Naive thymus-derived CD4-positive, alpha-beta T cell (primary cell): ENCODE measurements around the gene DHX29. TPM values are rescaled to one million over a fixed set of nuclear protein-coding genes. Genes with fewer than 3 reads are reported as not detected.

ENCODE experiments used
- ATAC-seq: fragments of 150-1000 bp; cut with Tn5 transposase; 2 replicates; pipeline ENCODE4 v1.10.0; 2021; ENCODE audit warnings: mild to moderate bottlenecking, moderate library complexity
- CTCF ChIA-PET: fragments of 350-600 bp; sonication (Branson Sonifier 250); formaldehyde crosslinking; loops from one replicate; lab custom pipeline; 2021; ENCODE audit warnings: antibody characterized with exemption; lab: Charles Lee
- POLR2A ChIA-PET: fragments of 350-600 bp; sonication (Branson Sonifier 250); formaldehyde crosslinking; loops from one replicate; lab custom pipeline; 2021; ENCODE audit warnings: antibody characterized with exemption, inconsistent platforms; lab: Charles Lee
- DNase-seq, 9 donors: peaks; one replicate each; pipeline versions ENCODE4 v3.0.0 to v3.0.0-alpha.2; 2020 to 2022; ENCODE audit warnings: mixed read lengths in 1 of 9
- H3K27ac ChIP-seq: one replicate; pipeline ENCODE4 v1.7.0; 2013; ENCODE audit warnings: mild to moderate bottlenecking, low read depth, low read length, moderate library complexity
- H3K27me3 ChIP-seq, 2 donors: one replicate each; pipeline ENCODE4 v1.7.0; 2013; ENCODE audit warnings: low read length in 2 of 2, mild to moderate bottlenecking in 2 of 2, moderate library complexity in 2 of 2; ENCODE audit not compliant: control insufficient read depth in 2 of 2, insufficient read depth in 2 of 2
- H3K36me3 ChIP-seq, 3 experiments: 1 replicate in 2 of 3; 2 replicates in 1 of 3; pipeline ENCODE4 v1.7.0; 2013; ENCODE audit warnings: low read length in 3 of 3, mild to moderate bottlenecking in 3 of 3, moderate library complexity in 1 of 3; ENCODE audit not compliant: insufficient read depth in 3 of 3, control insufficient read depth in 2 of 3
- H3K4me1 ChIP-seq, 2 donors: one replicate each; pipeline ENCODE4 v1.7.0; 2013; ENCODE audit warnings: low read length in 2 of 2, mild to moderate bottlenecking in 2 of 2, moderate library complexity in 1 of 2; ENCODE audit not compliant: control insufficient read depth in 2 of 2, insufficient read depth in 2 of 2
- H3K4me3 ChIP-seq: 2 replicates; pipeline ENCODE4 v1.7.0; 2013; ENCODE audit warnings: mild to moderate bottlenecking, low read length
- H3K9me3 ChIP-seq, 3 experiments: 1 replicate in 2 of 3; 2 replicates in 1 of 3; pipeline ENCODE4 v1.7.0; 2013; ENCODE audit warnings: low read length in 3 of 3; ENCODE audit not compliant: control insufficient read depth in 2 of 3
- H3K27ac Mint-ChIP-seq, 9 donors: one replicate each; pipeline ENCODE4 v1.8.0; 2020 to 2022; ENCODE audit warnings: mixed read lengths in 9 of 9, mild to moderate bottlenecking in 8 of 9, moderate library complexity in 5 of 9, inconsistent platforms in 2 of 9
- H3K27me3 Mint-ChIP-seq, 5 donors: one replicate each; pipeline ENCODE4 v1.8.0; 2021 to 2022; ENCODE audit warnings: mixed read lengths in 5 of 5, mild to moderate bottlenecking in 1 of 5
- H3K36me3 Mint-ChIP-seq, 5 donors: one replicate each; pipeline ENCODE4 v1.8.0; 2020 to 2022; ENCODE audit warnings: mixed read lengths in 5 of 5, mild to moderate bottlenecking in 3 of 5, inconsistent platforms in 1 of 5
- H3K4me1 Mint-ChIP-seq, 7 donors: one replicate each; pipeline ENCODE4 v1.8.0; 2020 to 2022; ENCODE audit warnings: mixed read lengths in 7 of 7, mild to moderate bottlenecking in 3 of 7, inconsistent platforms in 1 of 7
- H3K4me3 Mint-ChIP-seq, 10 donors: one replicate each; pipeline ENCODE4 v1.8.0; 2020 to 2022; ENCODE audit warnings: mild to moderate bottlenecking in 10 of 10, mixed read lengths in 10 of 10, moderate library complexity in 6 of 10, inconsistent platforms in 2 of 10
- H3K9me3 Mint-ChIP-seq, 11 donors: one replicate each; pipeline ENCODE4 v1.8.0; 2020 to 2022; ENCODE audit warnings: mixed read lengths in 11 of 11, mild to moderate bottlenecking in 4 of 11, inconsistent platforms in 1 of 11, moderate library complexity in 1 of 11
- intact Hi-C, 2 donors: fragments of 100-400 bp; cut with micrococcal nuclease; formaldehyde crosslinking; loops; one replicate each; pipeline ENCODE4 v1.15.1; 2023
- polyA plus RNA-seq, 2 donors: library from polyadenylated mRNA; unstranded; fragments of 300-500 nt; fragmentation: Illumina TruSeq; gene quantifications; one replicate each; pipeline ENCODE4 v1.2.3, GENCODE V29; 2021
- total RNA-seq, 6 experiments: library from RNA in 5 of 6; stranded (reverse) in 5 of 6; gene quantifications; 1 replicate in 5 of 6; 2 replicates in 1 of 6; pipeline ENCODE4 v1.2.3 and lab custom pipeline; 2021 to 2026

Gene DHX29
- total and polyA plus RNA-seq, 7 experiments from 2014 or later = 5.8 to 19.2 (median 12.6) TPM

DNA sequence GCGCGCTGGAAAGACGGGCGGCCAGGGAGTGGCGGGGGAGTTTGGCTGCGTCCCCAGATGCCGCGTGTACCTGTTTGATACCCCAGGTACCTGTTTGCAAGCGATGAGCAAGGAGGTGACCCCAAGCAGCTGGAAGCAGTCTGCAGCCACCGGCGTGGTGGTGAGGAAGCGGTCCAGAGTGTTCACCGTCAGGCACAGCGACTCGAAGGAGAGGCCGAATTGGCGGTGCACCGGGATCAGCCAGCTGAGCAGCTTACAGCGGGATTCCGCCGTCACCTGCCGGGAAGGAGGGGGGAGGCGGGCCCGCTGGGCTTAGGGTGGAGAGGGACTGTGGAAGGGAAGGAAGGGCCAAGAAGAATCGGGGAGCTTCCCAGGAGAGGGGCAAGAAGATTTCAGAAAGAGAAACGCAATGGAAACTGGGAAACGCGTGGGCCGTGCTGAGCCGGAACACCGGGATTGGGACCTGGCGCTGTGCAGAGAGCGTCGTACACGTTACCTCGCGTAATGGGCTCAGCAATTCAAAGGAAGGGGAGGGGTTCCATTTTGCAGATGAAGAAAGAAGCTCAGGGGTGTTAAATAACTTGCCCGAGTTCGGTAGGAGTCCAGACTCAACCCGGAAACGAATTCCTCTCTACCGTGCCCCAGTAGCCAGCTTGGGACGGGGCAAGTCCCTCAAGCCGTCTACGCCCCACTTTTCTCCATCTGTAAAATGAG, 75.1 kb downstream of the DHX29 start:
- POLR2A ChIA-PET = no interaction called here
- ATAC-seq = no peak
- peak in 1 of 9 donors; percentile 44 for DNase-seq
- H3K27ac Mint-ChIP-seq = peak overlapping the region in 2 of 9 donors; percentile 25 to 58
- H3K4me1 Mint-ChIP-seq = peaks cover 24 to 54% (median 35%) of the 10 kb centered on the region in 7 donors
- Histone ChIP-seq H3K9me3 (no peaks in the 10 kb centered on the region), H3K27me3 (peaks cover 17 to 36% of the 10 kb centered on the region in 2 donors), H3K36me3 (no peaks in the 10 kb centered on the region), H3K27ac (no peak overlapping the region), H3K4me1 (peaks cover 26 to 31% of the 10 kb centered on the region in 2 donors), H3K4me3 (peak overlapping the region; percentile 59)
- peaks cover 77 to 88% (median 83%) of the 10 kb centered on the region in 5 donors for H3K27me3 Mint-ChIP-seq
- intact Hi-C loops = loop anchor here (1.0 to 5.0 kb wide), 5 partner anchors 9 to 920 kb away; partner anchors contain the start of genes ARL15 (in 1 of the 2), CDC20B (in 1 of the 2), DHX29 (in 1 of the 2) and MTREX (in 1 of the 2)
- peak overlapping the region; percentile 77 to 94 (median 86) for H3K4me3 Mint-ChIP-seq
- H3K9me3 Mint-ChIP-seq = no peaks in the 10 kb centered on the region
- peaks cover 0 to 5% (median 0%) of the 10 kb centered on the region in 5 donors for H3K36me3 Mint-ChIP-seq
- CTCF ChIA-PET = interaction anchor here (0.6 to 2.0 kb wide), 3 partner anchors 61 to 479 kb away, joined by 3 to 7 read pairs (median 5); no protein-coding TSS in a partner anchor

DNA sequence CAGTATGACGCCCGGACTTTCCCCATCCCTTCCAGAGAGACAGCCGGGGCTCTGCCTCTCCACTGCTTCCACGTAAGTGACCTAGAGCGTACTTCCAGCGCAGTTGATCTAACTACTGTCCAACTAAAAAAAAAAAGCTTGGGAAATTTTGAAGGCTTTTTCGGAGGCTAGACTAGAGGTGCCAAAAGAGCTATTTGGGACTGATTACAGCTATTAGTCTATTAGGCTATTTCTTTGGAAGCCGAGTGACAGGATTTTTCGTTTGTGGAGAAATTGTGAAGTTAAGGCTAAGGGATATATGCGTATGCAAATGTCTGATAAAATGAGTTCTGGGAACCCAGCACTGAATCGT, 75.6 kb downstream of the DHX29 start:
- POLR2A ChIA-PET = no interaction called here
- Mint-ChIP-seq H3K27me3 (peaks cover 76 to 86% (median 82%) of the 10 kb centered on the region in 5 donors), H3K36me3 (peaks cover 0 to 5% (median 0%) of the 10 kb centered on the region in 5 donors), H3K4me3 (peak overlapping the region; percentile 77 to 94 (median 86)), H3K4me1 (peaks cover 24 to 54% (median 36%) of the 10 kb centered on the region in 7 donors), H3K27ac (peak overlapping the region in 2 of 9 donors; percentile 21 to 58), H3K9me3 (no peaks in the 10 kb centered on the region)
- no peaks in the 10 kb centered on the region for H3K9me3 ChIP-seq
- ATAC-seq (no peak), DNase-seq (no peak)
- H3K4me3 ChIP-seq = peak overlapping the region; percentile 59
- intact Hi-C loops = loop anchor here (1.0 to 5.0 kb wide), 5 partner anchors 9 to 920 kb away; partner anchors contain the start of genes ARL15 (in 1 of the 2), CDC20B (in 1 of the 2), DHX29 (in 1 of the 2) and MTREX (in 1 of the 2)
- peaks cover 26 to 31% of the 10 kb centered on the region in 2 donors for H3K4me1 ChIP-seq
- CTCF ChIA-PET = interaction anchor here (0.6 to 2.0 kb wide), 3 partner anchors 60 to 480 kb away, joined by 3 to 7 read pairs (median 5); no protein-coding TSS in a partner anchor
- no peaks in the 10 kb centered on the region for H3K36me3 ChIP-seq
- H3K27me3 ChIP-seq = peaks cover 18 to 36% of the 10 kb centered on the region in 2 donors
- H3K27ac ChIP-seq = no peak overlapping the region

DNA sequence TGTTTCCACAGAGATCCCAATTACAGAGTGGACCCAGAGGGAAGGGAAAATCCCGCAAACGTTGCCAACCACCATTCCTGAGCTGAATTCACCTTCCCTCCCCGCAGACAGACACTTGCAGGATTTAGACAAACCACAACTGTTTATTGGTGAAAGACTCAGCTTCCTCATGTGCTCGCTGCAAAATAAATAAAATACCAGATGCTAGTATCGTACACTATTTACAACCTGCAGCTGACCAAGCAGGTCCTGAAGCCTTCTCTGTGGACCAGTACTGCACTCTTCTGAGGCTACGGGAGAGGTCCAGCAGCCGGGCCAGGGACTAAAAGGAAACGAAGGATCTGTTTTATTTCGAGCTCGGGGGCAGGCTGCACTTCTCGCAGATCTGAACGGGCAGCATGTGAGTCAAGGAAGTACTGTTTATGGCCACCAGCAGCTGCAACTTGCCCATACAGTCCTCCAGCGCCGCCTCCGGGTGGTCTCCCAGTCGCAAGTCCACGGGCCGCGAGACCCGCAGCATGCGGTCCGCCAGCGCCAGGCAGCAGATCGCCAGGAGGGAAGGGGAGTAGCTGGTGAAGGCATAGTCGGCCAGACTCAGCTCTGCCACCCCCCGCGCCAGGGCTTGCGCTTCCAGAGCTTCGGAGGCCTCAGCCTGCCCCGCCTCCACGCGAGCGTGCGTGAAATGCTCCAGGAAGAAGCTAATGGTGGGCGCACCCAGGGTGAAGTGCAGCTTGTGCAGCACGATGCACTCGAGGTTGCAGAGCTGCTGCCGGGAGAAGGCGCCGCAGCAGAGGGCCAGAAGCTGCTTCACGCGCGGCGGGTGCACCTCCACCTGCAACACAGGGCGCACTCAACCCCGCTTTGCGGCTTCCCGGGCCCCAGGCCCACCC, 76.2 kb downstream of the DHX29 start:
- ATAC-seq = peak; percentile 14
- Mint-ChIP-seq H3K4me1 (peaks cover 24 to 56% (median 38%) of the 10 kb centered on the region in 7 donors), H3K27ac (peak overlapping the region in 2 of 9 donors; percentile 14 to 58), H3K36me3 (peaks cover 0 to 5% (median 0%) of the 10 kb centered on the region in 5 donors), H3K4me3 (peak overlapping the region; percentile 77 to 94 (median 86)), H3K27me3 (peaks cover 72 to 82% (median 78%) of the 10 kb centered on the region in 5 donors), H3K9me3 (no peaks in the 10 kb centered on the region)
- H3K27ac ChIP-seq = no peak overlapping the region
- CTCF ChIA-PET = interaction anchor here (0.6 to 2.0 kb wide), 2 partner anchors 60 to 206 kb away, joined by 5 to 7 read pairs; no protein-coding TSS in a partner anchor
- H3K4me3 ChIP-seq = peak overlapping the region; percentile 33
- no peaks in the 10 kb centered on the region for H3K9me3 ChIP-seq
- intact Hi-C loops = loop anchor here in 1 of 2 donors (5.0 kb wide), 2 partner anchors 461 to 919 kb away; partner anchors contain the start of gene ARL15
- peaks cover 32 to 34% of the 10 kb centered on the region in 2 donors for H3K4me1 ChIP-seq
- H3K27me3 ChIP-seq = peaks cover 18 to 40% of the 10 kb centered on the region in 2 donors
- DNase-seq = peak in 2 of 9 donors; percentile 30 to 49
- POLR2A ChIA-PET = interaction anchor here (0.7 kb wide), 1 partner anchor 77 kb away, joined by 3 read pairs; the partner anchor contains the start of genes DHX29 and MTREX
- no peaks in the 10 kb centered on the region for H3K36me3 ChIP-seq

DNA sequence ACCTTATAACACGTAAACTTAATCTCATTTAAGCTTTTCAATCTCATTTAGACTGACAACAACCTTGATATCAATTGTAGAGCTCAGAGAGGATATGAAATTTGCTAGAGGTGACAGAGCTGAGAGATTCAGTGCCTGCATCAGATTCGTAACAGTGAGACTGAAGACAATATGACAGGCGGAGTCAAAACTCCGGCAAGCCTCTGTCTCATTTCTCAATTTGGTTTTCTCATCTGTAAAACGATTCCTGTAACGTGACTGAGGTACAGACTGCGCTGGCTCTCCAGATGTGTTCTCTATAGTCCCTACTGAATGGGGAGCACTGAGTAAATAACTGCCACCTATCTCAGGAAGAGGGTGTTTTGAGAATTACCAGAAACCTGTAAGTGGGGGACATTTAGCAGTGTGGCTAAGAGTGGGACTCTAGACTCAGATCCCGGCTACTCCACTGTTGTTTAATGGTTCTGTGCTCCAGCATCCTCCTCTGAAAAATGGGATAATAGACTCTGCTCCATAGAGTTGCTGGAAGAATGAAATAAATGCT, 77.3 kb downstream of the DHX29 start:
- POLR2A ChIA-PET = interaction anchor here (1.2 kb wide), 1 partner anchor 12 kb away, joined by 3 read pairs; no protein-coding TSS in a partner anchor
- no peak overlapping the region for H3K27ac ChIP-seq
- Mint-ChIP-seq H3K4me1 (peaks cover 24 to 60% (median 40%) of the 10 kb centered on the region in 7 donors), H3K36me3 (peaks cover 0 to 5% (median 0%) of the 10 kb centered on the region in 5 donors), H3K27me3 (peaks cover 74 to 82% (median 80%) of the 10 kb centered on the region in 5 donors), H3K27ac (no peak overlapping the region), H3K9me3 (no peaks in the 10 kb centered on the region), H3K4me3 (peak overlapping the region in 3 of 10 donors; percentile 81 to 93 (median 85))
- no peaks in the 10 kb centered on the region for H3K9me3 ChIP-seq
- no peaks in the 10 kb centered on the region for H3K36me3 ChIP-seq
- H3K4me1 ChIP-seq = peaks cover 33 to 35% of the 10 kb centered on the region in 2 donors
- intact Hi-C loops = loop anchor here in 1 of 2 donors (5.0 kb wide), 2 partner anchors 462 to 918 kb away; partner anchors contain the start of gene ARL15
- CTCF ChIA-PET = no interaction called here
- H3K4me3 ChIP-seq = no peak overlapping the region
- ATAC-seq = no peak
- H3K27me3 ChIP-seq = peaks cover 21 to 49% of the 10 kb centered on the region in 2 donors
- DNase-seq = no peak

DNA sequence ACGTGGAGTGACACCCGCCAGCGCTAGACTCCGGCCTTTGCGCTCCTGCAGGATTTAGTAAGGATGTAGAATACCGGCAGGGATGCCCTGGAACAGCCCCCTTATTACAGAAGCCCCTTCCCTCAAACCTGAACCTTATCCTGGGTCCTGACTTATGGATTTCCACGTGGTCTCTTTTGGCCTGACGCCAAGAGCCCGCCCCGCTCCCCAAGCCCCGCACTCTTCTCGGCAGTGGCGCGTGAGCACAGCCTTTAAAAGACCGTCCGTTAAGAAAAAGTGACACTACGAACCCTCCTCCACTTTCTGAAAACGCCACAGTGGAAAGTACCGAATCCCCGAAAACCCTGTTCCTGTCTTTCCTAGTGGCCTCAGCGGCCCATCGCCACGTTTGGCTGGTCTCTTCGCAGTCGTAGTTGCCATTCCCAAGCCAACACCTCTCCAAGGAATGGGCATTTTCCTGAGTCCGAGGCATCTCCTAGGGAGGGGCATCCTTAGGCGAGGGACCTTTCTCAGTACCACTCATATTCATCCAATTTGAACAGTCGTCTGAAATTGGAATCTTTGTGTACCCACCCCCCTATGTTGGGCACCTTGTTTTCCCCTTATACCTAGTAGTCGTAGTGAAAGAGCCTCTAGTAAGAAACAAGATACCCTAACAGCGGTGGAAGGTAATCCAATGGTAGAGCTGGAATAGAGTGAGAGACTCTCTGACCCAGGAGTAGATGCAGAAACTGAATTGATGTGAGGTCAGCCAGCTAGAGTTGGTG, 79.6 kb downstream of the DHX29 start:
- ATAC-seq (no peak), DNase-seq (no peak)
- H3K27ac ChIP-seq = no peak overlapping the region
- Mint-ChIP-seq H3K36me3 (peaks cover 0 to 5% (median 0%) of the 10 kb centered on the region in 5 donors), H3K9me3 (no peaks in the 10 kb centered on the region), H3K4me1 (peaks cover 27 to 57% (median 47%) of the 10 kb centered on the region in 7 donors), H3K27me3 (peaks cover 83 to 90% (median 85%) of the 10 kb centered on the region in 5 donors), H3K27ac (peak overlapping the region in 1 of 9 donors; percentile 63), H3K4me3 (peak overlapping the region; percentile 56 to 83 (median 72))
- H3K27me3 ChIP-seq = peaks cover 21 to 69% of the 10 kb centered on the region in 2 donors
- CTCF ChIA-PET = no interaction called here
- H3K9me3 ChIP-seq = no peaks in the 10 kb centered on the region
- H3K36me3 ChIP-seq = no peaks in the 10 kb centered on the region
- intact Hi-C loops = loop anchor here (5.0 to 10.0 kb wide), 2 partner anchors 79 to 323 kb away; partner anchors contain the start of genes DHX29 (in 1 of the 2) and MTREX (in 1 of the 2)
- POLR2A ChIA-PET = interaction anchor here (0.6 kb wide), 1 partner anchor 1004 kb away, joined by 3 read pairs; no protein-coding TSS in a partner anchor
- H3K4me3 ChIP-seq = no peak overlapping the region
- peaks cover 32% of the 10 kb centered on the region in 2 donors for H3K4me1 ChIP-seq
